Left lung (tissue), 10 donors: ENCODE measurements around the gene ABAT. TPM values are rescaled to one million over a fixed set of nuclear protein-coding genes. Genes with fewer than 3 reads are reported as not detected.

Source experiments
- ATAC-seq: fragments of 200-7000 bp; cut with Tn5 transposase; one replicate; pipeline ENCODE4 v1.9.1; 2020; ENCODE audit warnings: moderate library complexity
- DNase-seq, 4 donors: peaks; one replicate each; pipeline ENCODE4 v3.0.0-alpha.2; 2013 to 2020
- H3K27ac ChIP-seq, 2 donors: fragments of 200-600 bp; sonication (generic) in 1 of 2; one replicate each; pipeline versions ENCODE4 v1.5.0 to v1.8.0; 2020 to 2021
- H3K27me3 ChIP-seq, 2 donors: fragments of 200-600 bp; sonication (generic) in 1 of 2; one replicate each; pipeline versions ENCODE4 v1.5.0 to v1.8.0; 2020 to 2021
- H3K36me3 ChIP-seq, 2 donors: fragments of 200-600 bp; sonication (generic) in 1 of 2; one replicate each; pipeline versions ENCODE4 v1.5.0 to v1.8.0; 2020 to 2021
- H3K4me1 ChIP-seq, 2 donors: fragments of 200-600 bp; one replicate each; pipeline ENCODE4 v1.8.0; 2021
- H3K4me3 ChIP-seq, 2 donors: fragments of 200-600 bp; sonication (generic) in 1 of 2; one replicate each; pipeline versions ENCODE4 v1.5.0 to v1.8.0; 2020 to 2021; ENCODE audit warnings: mild to moderate bottlenecking in 1 of 2
- H3K9me3 ChIP-seq, 2 donors: fragments of 200-600 bp; sonication (generic) in 1 of 2; one replicate each; pipeline versions ENCODE4 v1.5.0 to v1.8.0; 2020 to 2021
- CTCF ChIP-seq, 2 donors: fragments of 200-600 bp; sonication (generic) in 1 of 2; IDR thresholded peaks; one replicate each; pipeline versions ENCODE4 v1.5.0 to v1.8.0; 2021; ENCODE audit warnings: antibody characterized with exemption in 2 of 2
- intact Hi-C, 2 donors: fragments of 100-400 bp; cut with DNase I; formaldehyde crosslinking; loops; one replicate each; pipeline versions ENCODE4 v1.11.2 to v1.14.2; 2022
- polyA plus RNA-seq, 6 donors: library from polyadenylated mRNA; unstranded; fragments of 120-200 nt; gene quantifications; one replicate each; pipeline ENCODE4 v1.2.1, GENCODE V29; 2013; ENCODE audit not compliant: insufficient read length in 6 of 6
- total RNA-seq, 2 donors: library from RNA; stranded (reverse); fragmentation: NEBNext Ultra II Directional; extraction: Animal tissue kit (Norgen Biotek cat#: 25700); gene quantifications; one replicate each; pipeline ENCODE4 v1.2.1, GENCODE V29; 2021
- donor health status: DM: no; HTN: yes; CAD: no.
- donor health status: DM: no; HTN: no; CAD: no.

The ABAT gene
- total and polyA plus RNA-seq, 8 donors = 8.0 to 42.6 (median 35.3) TPM

GRCh38 chr16:8685617-8686016 is 11.2 kb downstream of the ABAT start:
- DNase-seq (no peak), ATAC-seq (no peak)
- H3K9me3 ChIP-seq = peaks cover 0 to 13% of the 10 kb centered on the region in 2 donors
- H3K4me3 ChIP-seq = no peak overlapping the region
- no peaks in the 10 kb centered on the region for H3K27me3 ChIP-seq
- intact Hi-C loops = no loop called here
- H3K27ac ChIP-seq = no peak overlapping the region
- H3K36me3 ChIP-seq = no peaks in the 10 kb centered on the region
- no peak for TF ChIP-seq CTCF (IDR thresholded peaks at IDR 0.05)
- H3K4me1 ChIP-seq = no peaks in the 10 kb centered on the region

- DNase-seq (no peak), ATAC-seq (no peak)
- H3K9me3 ChIP-seq = peaks cover 0 to 13% of the 10 kb centered on the region in 2 donors
- TF ChIP-seq CTCF (IDR thresholded peaks at IDR 0.05) = no peak
- intact Hi-C loops = no loop called here
- H3K27ac ChIP-seq = no peak overlapping the region
- no peaks in the 10 kb centered on the region for H3K27me3 ChIP-seq
- no peak overlapping the region for H3K4me3 ChIP-seq
- H3K36me3 ChIP-seq = no peaks in the 10 kb centered on the region
- no peaks in the 10 kb centered on the region for H3K4me1 ChIP-seq
Measured at GRCh38 chr16:8686031-8686621, 11.7 kb downstream of the ABAT start.

GRCh38 chr16:8686879-8687278 is 12.5 kb downstream of the ABAT start:
- intact Hi-C loops = no loop called here
- no peak for TF ChIP-seq CTCF (IDR thresholded peaks at IDR 0.05)
- ATAC-seq (no peak), DNase-seq (no peak)
- no peaks in the 10 kb centered on the region for H3K36me3 ChIP-seq
- no peaks in the 10 kb centered on the region for H3K4me1 ChIP-seq
- H3K9me3 ChIP-seq = peaks cover 0 to 13% of the 10 kb centered on the region in 2 donors
- no peak overlapping the region for H3K4me3 ChIP-seq
- no peaks in the 10 kb centered on the region for H3K27me3 ChIP-seq
- no peak overlapping the region for H3K27ac ChIP-seq

- no peaks in the 10 kb centered on the region for H3K4me1 ChIP-seq
- no peak for ATAC-seq
- intact Hi-C loops = no loop called here
Measured at GRCh38 chr16:8689686-8690085, 15.3 kb downstream of the ABAT start.

GRCh38 chr16:8691728-8692127 is 17.3 kb downstream of the ABAT start:
- TF ChIP-seq CTCF (IDR thresholded peaks at IDR 0.05) = no peak
- intact Hi-C loops = no loop called here

More at GRCh38 chr16:8689686-8690085, 15.3 kb downstream of the ABAT start:
- H3K27me3 ChIP-seq = no peaks in the 10 kb centered on the region
- no peak overlapping the region for H3K4me3 ChIP-seq
- no peak overlapping the region for H3K27ac ChIP-seq
- H3K9me3 ChIP-seq = peaks cover 0 to 13% of the 10 kb centered on the region in 2 donors
- no peak for DNase-seq
- TF ChIP-seq CTCF (IDR thresholded peaks at IDR 0.05) = no peak
- no peaks in the 10 kb centered on the region for H3K36me3 ChIP-seq

More at GRCh38 chr16:8691728-8692127, 17.3 kb downstream of the ABAT start:
- Histone ChIP-seq H3K4me3 (no peak overlapping the region), H3K4me1 (no peaks in the 10 kb centered on the region), H3K27ac (no peak overlapping the region), H3K27me3 (no peaks in the 10 kb centered on the region), H3K36me3 (no peaks in the 10 kb centered on the region), H3K9me3 (peaks cover 0 to 13% of the 10 kb centered on the region in 2 donors)
- ATAC-seq (no peak), DNase-seq (no peak)
